Chondrocyte (in vitro differentiated cells): ENCODE data around the gene ZNF112. TPM values are rescaled to one million over a fixed set of nuclear protein-coding genes. Genes with fewer than 3 reads are reported as not detected.
A peak's percentile ranks its signal among the peaks of the same experiment; 100 is the strongest.
"Not testable (repeated sequence)": the region's sequence is repeated elsewhere in the genome, so short reads cannot be mapped to it uniquely, and the experiment has no call there.

ENCODE experiments used
- DNase-seq: peaks from one replicate; pipeline ENCODE4 v3.0.0; 2021; ENCODE audit warnings: mixed read lengths, low spot score
- H3K27ac Mint-ChIP-seq: one replicate; pipeline ENCODE4 v1.8.0; 2021; ENCODE audit warnings: mild to moderate bottlenecking, moderate library complexity, mixed read lengths; ENCODE audit not compliant: unreplicated experiment
- H3K27me3 Mint-ChIP-seq: 2 replicates; pipeline ENCODE4 v1.8.0; 2021; ENCODE audit warnings: low read depth, mixed read lengths
- H3K36me3 Mint-ChIP-seq: 2 replicates; pipeline ENCODE4 v1.8.0; 2021; ENCODE audit warnings: low read depth, mixed read lengths
- H3K4me1 Mint-ChIP-seq: 2 replicates; pipeline ENCODE4 v1.8.0; 2021; ENCODE audit warnings: low read depth, mild to moderate bottlenecking, mixed read lengths
- H3K4me3 Mint-ChIP-seq: one replicate; pipeline ENCODE4 v1.8.0; 2021; ENCODE audit warnings: mild to moderate bottlenecking, moderate library complexity, mixed read lengths; ENCODE audit not compliant: unreplicated experiment
- H3K9me3 Mint-ChIP-seq: 2 replicates; pipeline ENCODE4 v1.8.0; 2021; ENCODE audit warnings: low read depth, mixed read lengths
- long read RNA-seq: library from polyadenylated mRNA; stranded (forward); transcript quantifications from one replicate; pipeline ENCODE4 v2.0.0, GENCODE V29; 2021
- total RNA-seq: library from RNA; stranded (reverse); gene quantifications from 3 replicates; pipeline ENCODE4 v1.2.1, GENCODE V29; 2021
- TF ChIP-seq, protein P1 (sequence below): fragments of 200-600 bp; sonication (generic); IDR thresholded peaks from 2 replicates; pipeline ENCODE4 v1.5.0; 2021; ENCODE audit warnings: antibody characterized with exemption, mild to moderate bottlenecking, moderate library complexity

The ZNF112 gene
- 4.9 to 7.1 TPM (median 6.9 TPM) in 3 replicates for total RNA-seq
- long read RNA-seq, partial matches to known transcripts: 0 of 7 reads
- long read RNA-seq, other reads (novel, unspliced or antisense): 1 of 7 reads

DNA sequence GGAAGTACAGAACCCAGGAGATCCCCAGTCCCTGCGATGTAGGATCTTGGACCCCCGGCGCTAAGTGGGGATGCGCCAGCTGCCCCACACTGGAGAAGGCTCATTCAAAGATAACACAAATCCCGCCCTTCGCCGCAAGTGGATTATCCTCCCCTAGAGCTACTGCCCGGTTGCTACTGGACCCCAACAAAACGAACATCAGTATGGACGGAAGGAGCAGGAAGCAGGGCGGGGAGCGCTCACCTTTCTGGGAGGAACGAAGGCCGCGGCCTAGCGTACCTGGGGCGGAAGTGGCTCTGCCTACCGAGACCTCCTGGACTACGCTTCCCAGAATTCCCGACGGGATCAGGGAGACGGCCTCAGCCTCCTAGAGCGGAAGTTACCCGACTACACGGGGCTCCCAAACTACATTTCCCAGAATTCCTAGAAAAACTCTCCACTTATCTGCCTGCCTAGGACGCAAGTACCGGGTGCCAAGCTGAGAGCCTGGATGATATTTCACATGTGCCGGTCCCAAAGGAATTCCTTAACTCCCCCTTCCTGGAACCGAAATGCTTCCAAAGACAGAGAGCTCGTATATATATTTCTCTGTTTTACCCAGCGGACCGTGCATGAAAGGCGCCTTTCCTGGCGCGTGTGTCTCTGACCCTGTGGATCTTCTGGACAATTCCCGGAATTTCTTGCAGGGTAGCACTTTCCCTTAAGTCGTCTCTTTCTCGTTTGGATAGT, at the start of gene ZNF112:
TSS of gene ZNF112 (minus strand) at position 298 of the 729 bp plus-strand sequence. CDS start 16,141 bp downstream, outside the sequence.
- Mint-ChIP-seq H3K36me3 (peaks cover 10% of the 10 kb centered on the region), H3K27ac (peak within 1 kb of the TSS; percentile 71), H3K4me3 (peak within 1 kb of the TSS; percentile 90), H3K4me1 (peaks cover 21% of the 10 kb centered on the region), H3K27me3 (peaks cover 6% of the 10 kb centered on the region), H3K9me3 (peaks cover 36% of the 10 kb centered on the region)
- DNase-seq: peak; percentile 83
- TF ChIP-seq, protein P1, sequence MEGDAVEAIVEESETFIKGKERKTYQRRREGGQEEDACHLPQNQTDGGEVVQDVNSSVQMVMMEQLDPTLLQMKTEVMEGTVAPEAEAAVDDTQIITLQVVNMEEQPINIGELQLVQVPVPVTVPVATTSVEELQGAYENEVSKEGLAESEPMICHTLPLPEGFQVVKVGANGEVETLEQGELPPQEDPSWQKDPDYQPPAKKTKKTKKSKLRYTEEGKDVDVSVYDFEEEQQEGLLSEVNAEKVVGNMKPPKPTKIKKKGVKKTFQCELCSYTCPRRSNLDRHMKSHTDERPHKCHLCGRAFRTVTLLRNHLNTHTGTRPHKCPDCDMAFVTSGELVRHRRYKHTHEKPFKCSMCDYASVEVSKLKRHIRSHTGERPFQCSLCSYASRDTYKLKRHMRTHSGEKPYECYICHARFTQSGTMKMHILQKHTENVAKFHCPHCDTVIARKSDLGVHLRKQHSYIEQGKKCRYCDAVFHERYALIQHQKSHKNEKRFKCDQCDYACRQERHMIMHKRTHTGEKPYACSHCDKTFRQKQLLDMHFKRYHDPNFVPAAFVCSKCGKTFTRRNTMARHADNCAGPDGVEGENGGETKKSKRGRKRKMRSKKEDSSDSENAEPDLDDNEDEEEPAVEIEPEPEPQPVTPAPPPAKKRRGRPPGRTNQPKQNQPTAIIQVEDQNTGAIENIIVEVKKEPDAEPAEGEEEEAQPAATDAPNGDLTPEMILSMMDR: peak; percentile 17

DNA sequence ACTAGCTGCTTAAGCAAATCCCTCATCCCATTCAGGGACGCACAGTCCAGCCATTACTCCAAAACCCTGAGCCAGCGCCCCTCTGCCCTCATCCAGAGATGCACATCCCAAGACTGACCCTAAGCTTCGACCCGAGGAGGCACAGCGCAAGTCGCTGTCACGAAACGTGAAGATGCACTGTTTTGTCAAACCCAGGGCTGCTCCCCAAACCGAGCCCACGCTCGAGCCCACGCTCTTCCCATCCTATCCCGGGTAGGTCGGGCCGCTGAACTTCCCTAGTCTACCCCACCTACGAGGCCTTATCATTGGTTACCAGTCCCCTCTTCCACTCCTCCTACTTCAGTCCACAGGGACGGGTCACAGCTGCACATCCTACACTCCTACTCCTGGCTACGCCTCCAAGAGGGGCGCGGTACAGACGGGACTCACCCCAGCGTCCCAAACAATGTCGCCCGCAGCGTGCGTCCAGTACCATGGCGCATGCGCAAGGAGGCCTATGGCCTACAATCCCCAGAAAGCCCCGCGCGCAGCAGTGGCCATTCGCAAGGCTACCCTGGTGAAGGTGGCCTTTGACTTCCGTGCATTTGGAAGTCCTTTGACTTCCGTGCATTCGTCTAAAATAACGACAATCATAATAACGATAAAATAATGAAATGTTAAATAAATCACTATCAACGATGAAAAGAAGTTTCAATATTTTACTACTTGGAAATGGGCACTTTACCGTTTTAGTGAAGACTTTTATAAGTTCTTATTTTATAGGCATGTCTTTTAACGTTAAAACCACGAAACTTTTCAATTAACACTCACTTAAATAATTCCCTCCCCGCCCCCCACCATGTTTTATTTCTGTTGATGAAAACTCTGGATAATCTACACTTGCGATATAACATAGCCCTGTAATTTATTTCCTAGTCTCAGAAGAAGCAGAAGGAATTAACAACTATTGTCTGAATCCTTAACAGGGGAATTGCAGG, 44.9 kb upstream of the ZNF112 start, which contains the start of gene ZNF285:
TSS of gene ZNF285 (minus strand) at position 470 of the 977 bp plus-strand sequence. CDS start 4,395 bp downstream, outside the sequence.
- TF ChIP-seq, protein P1: no peak

DNA sequence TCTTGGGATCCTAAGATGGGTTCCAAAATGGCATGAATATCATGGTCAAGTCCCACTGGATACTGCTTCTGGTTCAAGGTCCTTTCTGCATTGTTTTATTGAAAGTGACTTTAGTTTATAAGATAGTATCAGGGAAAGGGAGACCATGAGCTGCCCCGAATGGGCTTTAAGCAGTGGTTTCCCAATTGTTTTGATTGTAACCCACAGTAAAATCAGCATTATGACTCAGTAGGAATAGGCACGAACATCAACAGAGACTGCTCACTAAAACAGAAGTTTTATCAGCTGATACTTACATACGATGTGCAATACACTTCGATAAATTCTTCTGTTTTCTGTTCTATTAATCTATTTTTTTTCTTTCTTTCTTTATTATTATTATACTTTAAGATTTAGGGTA, 32.8 kb upstream of the ZNF112 start:
- DNase-seq: not testable (repeated sequence)

More for the DNA sequence above, 44.9 kb upstream of the ZNF112 start, which contains the start of gene ZNF285:
- H3K27ac Mint-ChIP-seq: peak within 1 kb of the TSS; percentile 87
- DNase-seq: peak; percentile 98
- peaks cover 14% of the 10 kb centered on the region for H3K4me1 Mint-ChIP-seq
- H3K4me3 Mint-ChIP-seq: peak within 1 kb of the TSS; percentile 100
- H3K27me3 Mint-ChIP-seq: no peaks in the 10 kb centered on the region
- peaks cover 12% of the 10 kb centered on the region for H3K36me3 Mint-ChIP-seq
- peaks cover 24% of the 10 kb centered on the region for H3K9me3 Mint-ChIP-seq

DNA sequence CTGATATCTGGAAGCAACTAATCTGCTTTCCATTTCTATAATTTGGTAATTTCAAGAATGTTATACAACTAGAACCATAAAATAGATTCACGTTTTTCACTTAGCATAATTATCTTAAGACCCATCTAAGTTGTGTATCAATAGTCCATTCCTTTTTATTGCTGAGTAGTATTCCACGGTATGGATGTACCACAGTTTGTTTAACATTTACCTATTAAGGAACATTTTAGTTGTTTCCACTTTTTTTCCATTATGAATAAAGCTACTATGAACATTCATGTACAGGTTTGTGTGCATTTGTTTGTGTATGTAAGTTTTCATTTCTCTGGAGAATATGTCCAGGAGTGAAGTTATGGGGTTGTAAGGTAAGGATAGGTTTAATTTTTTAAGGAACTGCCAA, 18.3 kb upstream of the ZNF112 start:
- Mint-ChIP-seq H3K27ac (no peak overlapping the region), H3K9me3 (peaks cover 29% of the 10 kb centered on the region), H3K27me3 (peaks cover 3% of the 10 kb centered on the region), H3K4me1 (no peaks in the 10 kb centered on the region), H3K36me3 (no peaks in the 10 kb centered on the region), H3K4me3 (no peak overlapping the region)
- no peak for DNase-seq
- TF ChIP-seq, protein P1: no peak

More for the DNA sequence above, 32.8 kb upstream of the ZNF112 start:
- Mint-ChIP-seq H3K36me3 (peaks cover 48% of the 10 kb centered on the region), H3K9me3 (peaks cover 23% of the 10 kb centered on the region)
- not testable (repeated sequence) for H3K27ac Mint-ChIP-seq, H3K27me3 Mint-ChIP-seq, H3K4me1 Mint-ChIP-seq, H3K4me3 Mint-ChIP-seq

DNA sequence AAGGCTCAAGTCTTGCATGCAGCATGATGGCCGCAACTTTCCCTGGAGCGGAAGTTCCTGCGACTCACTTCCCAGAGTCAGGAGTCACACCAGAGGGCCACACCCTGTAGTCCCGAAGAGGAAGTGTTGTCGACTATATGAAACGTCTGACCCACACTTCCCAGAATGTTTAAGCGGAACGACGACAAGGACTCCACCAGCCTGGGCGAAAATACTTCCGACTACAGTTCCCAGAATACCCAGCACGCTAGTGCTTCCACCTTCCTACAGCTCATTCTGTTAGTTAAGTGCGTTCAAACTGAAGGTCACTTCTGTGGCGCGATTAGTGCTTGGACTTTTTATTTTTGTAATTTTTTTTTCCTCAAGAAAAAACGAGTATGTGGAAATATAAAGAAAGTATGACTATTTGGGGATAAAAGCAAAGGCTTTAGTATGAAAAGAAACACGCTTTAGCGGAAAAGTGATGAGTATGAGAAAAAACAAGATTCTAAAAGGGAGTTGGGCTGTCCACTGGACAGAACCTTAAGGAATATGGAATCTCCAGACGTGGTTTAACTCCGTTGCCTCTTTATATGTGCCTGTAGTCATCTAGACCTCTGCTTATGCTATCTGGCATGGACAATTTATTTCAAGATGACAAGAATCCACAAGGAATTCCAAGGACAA, 15.5 kb upstream of the ZNF112 start:
- TF ChIP-seq, protein P1: no peak
- DNase-seq: no peak
- peaks cover 3% of the 10 kb centered on the region for H3K27me3 Mint-ChIP-seq
- H3K9me3 Mint-ChIP-seq: peaks cover 29% of the 10 kb centered on the region
- H3K4me3 Mint-ChIP-seq: no peak overlapping the region
- H3K36me3 Mint-ChIP-seq: no peaks in the 10 kb centered on the region
- H3K4me1 Mint-ChIP-seq: no peaks in the 10 kb centered on the region
- H3K27ac Mint-ChIP-seq: no peak overlapping the region
